ENCODE data around the gene FNDC3B.

DNA sequence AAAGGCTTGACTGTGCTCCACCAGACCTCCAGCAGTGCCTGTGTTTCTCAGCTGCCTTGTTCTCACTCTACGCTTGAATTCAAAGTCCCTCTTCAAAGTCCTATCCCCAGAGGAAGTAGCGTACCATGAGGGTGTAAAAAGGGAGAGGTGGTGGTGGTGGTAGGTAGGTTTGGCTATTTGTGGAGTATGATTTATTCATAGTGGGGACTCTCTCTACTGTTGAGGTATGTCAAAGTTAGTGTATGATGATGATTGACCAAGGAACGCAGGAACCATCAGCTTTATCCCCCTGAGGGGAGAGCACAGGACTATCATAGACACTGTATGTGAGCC lies 271.0 kb downstream of the FNDC3B start:
- TF ChIP-seq EZH2 (IDR thresholded peaks at IDR 0.05; ENCODE audit: borderline replicate concordance, low read length): no peak
- TF ChIP-seq, protein P1, sequence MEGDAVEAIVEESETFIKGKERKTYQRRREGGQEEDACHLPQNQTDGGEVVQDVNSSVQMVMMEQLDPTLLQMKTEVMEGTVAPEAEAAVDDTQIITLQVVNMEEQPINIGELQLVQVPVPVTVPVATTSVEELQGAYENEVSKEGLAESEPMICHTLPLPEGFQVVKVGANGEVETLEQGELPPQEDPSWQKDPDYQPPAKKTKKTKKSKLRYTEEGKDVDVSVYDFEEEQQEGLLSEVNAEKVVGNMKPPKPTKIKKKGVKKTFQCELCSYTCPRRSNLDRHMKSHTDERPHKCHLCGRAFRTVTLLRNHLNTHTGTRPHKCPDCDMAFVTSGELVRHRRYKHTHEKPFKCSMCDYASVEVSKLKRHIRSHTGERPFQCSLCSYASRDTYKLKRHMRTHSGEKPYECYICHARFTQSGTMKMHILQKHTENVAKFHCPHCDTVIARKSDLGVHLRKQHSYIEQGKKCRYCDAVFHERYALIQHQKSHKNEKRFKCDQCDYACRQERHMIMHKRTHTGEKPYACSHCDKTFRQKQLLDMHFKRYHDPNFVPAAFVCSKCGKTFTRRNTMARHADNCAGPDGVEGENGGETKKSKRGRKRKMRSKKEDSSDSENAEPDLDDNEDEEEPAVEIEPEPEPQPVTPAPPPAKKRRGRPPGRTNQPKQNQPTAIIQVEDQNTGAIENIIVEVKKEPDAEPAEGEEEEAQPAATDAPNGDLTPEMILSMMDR (IDR thresholded peaks at IDR 0.05; ENCODE audit: low read length): no peak

Measured in OCI-LY1 (cell line).